GM18861 (cell line): ENCODE measurements around the gene FTL.

Experiments
- ATAC-seq: cut with Tn5 transposase; IDR thresholded peaks from one replicate; pipeline ENCODE4 v1.9.1; 2021; ENCODE audit not compliant: unreplicated experiment

Gene FTL

GRCh38 chr19:48964205-48965039 is 687 bp upstream of the FTL start:
- ATAC-seq = no peak

DNA sequence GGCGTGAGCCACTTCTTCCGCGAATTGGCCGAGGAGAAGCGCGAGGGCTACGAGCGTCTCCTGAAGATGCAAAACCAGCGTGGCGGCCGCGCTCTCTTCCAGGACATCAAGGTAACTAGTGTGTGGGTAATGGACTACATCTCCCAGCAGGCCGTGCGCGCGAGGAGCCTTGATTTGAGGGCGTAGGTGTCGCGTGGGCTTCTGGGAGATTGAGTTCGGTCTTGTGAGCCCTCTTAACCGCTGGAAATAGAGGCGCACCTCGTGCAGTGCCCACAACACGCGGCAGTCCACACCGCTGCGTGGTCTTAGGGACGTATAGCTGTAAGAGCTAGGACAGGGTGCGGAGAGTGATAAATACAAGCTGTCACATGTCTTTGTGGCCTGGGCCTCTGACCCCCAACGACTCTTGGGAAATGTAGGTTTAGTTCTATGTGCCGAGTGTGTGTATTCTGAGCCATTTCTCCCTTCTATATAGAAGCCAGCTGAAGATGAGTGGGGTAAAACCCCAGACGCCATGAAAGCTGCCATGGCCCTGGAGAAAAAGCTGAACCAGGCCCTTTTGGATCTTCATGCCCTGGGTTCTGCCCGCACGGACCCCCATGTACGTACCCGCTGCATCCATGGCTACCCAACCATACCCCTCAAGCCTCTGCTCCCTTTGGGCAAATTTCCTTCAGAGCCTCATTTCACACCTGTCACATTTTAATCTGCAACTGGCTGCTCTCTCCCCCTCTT is 864 bp downstream of the FTL start:
- no peak for ATAC-seq

GRCh38 chr19:48966541-48967345 is 1.6 kb downstream of the FTL start:
- no peak for ATAC-seq

DNA sequence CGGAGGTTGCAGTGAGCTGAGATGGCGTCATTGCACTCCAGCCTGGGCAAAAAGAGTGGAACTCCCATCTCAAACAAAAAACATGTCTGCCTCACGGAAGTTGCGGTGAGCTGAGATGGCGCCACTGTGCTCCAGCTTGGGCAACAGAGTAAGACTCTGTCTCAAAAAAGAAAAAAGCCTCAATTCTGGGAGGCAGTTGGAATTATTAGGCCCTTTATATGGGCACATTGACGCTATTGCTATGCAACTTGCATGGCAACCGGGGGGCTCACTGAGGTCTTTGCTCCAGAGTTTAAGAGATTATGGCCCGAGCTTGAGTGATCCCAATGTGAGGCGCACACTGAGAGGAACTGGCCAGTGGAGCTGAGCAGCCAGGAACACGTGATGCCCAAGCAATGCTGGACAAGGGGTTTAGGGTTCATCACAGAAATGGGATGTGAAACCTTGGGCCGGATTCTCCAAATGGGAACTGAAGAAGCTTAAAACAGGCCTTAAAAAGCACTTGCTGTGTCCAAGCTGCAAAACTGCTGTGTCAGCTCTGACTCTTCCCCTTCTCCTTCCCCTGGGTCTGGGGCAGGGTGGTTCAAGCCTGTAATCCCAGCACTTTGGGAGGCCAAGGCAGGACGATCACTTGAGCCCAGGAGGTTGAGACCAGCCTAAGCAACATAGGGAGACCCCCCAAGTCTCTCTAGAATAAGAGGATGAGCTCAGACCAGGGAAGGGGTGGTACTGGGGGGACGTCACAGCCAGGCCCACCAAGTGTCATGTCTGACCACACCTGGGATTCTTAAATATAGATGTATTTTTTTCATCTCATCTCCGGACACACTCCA is 2.5 kb downstream of the FTL start:
- no peak for ATAC-seq

GRCh38 chr19:48968179-48968661 is 3.1 kb downstream of the FTL start:
- no peak for ATAC-seq

DNA sequence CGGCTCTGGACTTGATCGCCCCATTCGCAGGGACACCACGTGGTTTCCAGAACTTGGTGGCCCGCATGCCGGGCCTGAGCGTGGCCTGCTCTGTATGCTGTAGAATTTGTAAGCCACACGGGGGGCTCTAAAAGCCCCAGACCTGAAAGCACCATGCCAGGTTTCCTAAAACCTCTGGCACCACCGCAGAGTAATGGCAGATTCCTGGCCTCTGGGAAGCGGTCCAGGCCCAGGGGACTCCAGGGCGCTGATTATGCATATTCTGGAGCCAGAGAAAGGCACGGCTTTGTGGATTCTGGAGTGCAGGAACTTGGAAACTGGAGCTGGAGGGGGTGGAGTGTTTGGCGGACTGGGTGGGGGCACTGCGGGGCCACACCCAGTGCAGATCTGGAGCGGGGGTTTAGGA is 3.7 kb downstream of the FTL start:
- no peak for ATAC-seq

DNA sequence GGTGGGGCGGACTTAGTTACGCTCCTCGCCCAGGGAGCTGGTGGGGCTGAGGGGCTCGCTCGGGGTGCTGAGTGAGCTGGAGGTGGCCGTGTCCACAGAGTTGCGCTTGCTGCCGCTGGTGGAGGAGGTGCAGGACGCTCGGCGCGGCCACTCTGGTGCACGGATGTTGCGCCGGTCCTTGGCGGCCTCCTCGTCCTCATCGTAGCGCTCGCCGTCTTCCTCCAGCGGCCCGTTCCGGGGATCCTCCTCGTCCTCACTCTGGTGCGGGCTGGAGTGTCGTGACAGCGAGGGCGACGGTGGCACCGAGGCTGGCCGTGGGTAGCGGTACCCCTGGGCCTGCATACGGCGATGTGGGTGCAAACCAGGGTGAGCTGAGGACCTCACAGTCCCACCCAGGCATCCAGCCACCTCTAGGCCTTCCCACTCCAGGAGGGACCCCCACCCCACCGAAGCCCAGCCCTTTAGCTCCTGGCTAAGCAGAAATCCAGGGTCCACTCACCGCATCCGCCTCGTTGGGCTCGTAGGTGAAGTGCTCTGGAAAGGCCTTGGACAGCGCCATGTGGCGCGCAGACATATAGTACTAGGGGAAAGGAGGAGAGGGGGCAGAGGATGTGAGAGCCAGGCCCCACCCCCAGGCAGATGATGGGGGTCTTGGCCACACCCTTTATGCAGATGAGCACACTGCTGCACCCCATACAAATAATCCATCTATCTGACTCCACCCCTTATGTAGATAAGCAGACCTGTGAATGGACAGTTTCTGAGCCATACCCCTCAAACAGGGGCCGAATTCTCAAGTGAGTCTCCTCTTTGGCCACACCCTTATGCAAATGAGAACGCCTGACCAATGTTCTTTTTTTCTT is 4.4 kb downstream of the FTL start:
- no peak for ATAC-seq

DNA sequence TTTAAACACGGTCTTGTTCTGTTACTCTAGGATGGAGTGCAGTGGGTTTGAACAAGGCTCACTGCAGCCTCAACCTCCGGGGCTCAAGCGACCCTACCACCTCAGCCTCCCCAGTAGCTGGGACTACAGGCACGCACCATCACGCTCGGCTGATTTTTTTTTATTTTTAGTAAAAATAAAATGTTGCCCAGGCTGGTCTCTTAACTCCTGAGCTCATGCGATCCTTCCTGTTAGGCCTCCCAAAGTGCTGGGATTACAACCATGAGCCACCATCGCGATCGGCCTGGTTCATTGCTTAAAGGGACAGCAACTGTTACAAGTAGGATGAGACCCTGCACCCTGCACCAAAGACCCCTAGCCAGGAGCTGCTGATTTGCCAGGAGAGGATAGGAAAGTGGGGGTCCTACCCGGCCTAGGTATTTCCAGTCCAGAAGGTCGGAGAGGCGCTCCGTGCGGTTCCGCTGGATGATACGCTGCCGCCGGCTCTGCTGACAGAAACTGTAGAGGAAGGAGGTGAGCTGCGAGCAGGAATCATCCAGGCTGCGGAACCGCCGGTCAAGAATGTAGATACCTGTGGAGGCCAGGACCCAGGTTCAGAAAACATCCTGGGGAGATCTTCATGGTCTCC is 5.1 kb downstream of the FTL start:
- ATAC-seq = no peak

DNA sequence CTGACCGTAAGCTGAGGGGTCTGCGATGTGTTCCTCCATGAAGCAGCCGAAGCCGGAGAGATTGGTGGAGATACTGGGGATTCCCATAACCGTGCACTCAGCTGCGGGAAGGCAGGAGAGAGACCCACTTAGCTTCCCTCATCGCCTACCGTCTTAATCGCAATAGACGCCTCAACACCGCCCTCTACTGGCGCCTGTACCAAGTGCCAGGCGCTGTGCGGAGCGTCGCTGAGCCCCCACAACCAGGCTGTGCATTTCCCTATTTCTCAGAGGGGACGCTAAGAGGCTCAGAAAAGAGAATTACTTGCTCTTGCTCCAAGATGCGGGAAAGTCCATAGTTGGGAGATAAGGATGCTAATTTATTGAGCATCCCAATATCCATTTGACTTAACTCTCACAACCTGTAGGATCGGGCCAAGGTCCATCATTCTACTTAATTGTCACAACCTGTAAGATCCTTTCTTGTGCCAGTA is 5.8 kb downstream of the FTL start:
- ATAC-seq = no peak

DNA sequence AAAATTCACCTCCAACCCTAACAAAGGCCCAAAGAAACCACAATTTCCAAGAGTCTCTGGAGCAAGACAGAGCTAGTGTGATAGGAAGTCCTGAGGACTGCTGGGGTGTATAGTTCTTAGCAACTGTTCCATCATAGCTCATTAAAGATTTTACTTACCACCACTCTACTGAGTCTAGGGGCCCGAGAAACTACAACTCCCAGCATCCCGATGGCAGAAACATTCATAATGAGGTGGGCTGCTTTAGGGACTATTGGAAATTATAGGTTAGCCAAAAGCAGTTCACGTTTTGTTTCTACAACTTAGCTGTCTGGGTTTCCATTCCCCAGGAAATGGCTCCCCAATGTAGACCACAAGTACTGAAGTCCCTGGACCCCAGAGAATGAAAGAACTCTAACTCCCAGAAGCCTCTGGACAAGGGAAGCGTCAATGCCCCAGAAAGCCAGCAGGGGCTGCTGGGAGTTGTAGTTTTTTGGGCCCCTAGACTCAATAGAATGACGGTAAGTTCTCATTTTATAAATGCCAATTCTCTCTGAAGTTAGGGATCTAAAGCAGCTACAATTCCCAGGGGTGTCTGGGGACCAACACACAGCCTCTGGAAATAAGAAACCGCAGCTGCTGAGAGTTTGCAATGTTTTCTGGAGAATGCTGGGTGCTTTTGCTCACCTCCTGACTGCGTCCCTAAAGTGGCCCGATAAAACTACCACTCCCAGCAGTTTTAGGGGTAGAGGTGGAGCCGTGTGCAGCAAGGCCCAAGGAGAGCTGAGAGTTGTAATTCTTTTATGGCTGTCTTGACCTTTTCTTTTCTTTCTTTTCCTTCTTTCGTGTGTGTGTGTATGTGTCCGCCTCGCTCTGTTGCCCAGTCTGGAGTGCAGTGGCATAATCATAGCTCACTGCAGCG is 11.1 kb downstream of the FTL start:
- no peak for ATAC-seq

DNA sequence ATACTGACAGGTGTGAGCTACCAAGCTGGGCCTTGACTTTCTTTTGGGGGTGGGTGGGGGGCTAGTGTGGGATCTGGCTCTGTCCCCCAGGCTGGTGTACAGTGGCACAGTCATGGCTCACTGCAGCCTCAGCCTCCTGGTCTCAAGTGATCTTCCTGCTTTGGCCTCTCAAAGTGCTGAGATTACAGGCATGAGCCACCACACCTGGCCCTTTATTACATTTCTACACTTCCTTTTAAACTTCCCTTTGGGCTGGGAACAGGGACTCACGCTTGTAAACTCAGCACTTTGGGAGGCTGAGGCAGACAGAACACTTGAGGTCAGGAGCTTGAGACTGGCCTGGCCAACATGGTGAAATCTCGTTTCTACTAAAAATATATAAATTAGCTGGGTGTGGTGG is 12.0 kb downstream of the FTL start:
- no peak for ATAC-seq

GRCh38 chr19:48982280-48982679 is 17.2 kb downstream of the FTL start:
- no peak for ATAC-seq

DNA sequence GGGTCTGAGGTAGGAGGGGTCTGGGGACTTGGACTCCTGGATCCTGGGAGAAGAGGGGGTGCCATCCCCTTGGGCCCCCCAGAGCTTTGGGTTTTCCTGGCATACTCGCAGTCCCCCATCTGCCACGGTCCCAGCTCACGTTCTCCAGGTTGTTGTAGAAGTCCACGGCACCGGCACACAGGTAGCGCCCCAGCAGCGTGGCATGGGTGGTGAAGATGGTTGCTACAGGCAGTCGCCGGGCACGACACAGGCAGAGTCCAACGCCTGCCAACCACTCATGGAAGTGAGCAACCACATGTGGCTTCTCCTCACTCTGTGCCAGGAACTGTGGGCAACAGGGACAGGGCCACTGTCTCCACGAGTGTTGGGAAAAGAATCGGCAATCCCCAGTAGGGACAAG is 20.6 kb downstream of the FTL start:
- no peak for ATAC-seq

DNA sequence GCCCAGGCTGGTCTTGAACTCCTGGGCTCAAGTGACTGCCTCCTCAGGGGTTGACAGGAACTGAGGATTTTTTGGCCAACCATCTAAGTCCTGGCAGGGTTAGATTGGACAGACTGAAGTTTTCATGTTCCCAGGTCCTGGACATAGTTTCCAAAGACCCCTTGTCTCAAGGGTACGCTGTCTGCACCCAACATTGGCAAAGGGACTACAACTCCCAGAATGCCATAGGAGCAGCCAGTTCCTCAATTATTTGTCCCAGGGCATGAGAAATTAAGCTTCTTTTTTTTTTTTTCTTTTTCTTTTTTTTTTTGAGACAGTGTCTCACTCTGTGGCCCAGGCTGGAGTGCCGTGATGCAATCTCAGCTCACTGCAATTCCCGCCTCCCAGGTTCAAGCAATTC is 21.1 kb downstream of the FTL start:
- ATAC-seq = no peak

- ATAC-seq = no peak
Measured at GRCh38 chr19:48987323-48987722, 22.2 kb downstream of the FTL start.

- ATAC-seq = no peak
Measured at GRCh38 chr19:48988286-48988685, 23.2 kb downstream of the FTL start.

- ATAC-seq = no peak
Measured at GRCh38 chr19:48988860-48989259, 23.8 kb downstream of the FTL start.

DNA sequence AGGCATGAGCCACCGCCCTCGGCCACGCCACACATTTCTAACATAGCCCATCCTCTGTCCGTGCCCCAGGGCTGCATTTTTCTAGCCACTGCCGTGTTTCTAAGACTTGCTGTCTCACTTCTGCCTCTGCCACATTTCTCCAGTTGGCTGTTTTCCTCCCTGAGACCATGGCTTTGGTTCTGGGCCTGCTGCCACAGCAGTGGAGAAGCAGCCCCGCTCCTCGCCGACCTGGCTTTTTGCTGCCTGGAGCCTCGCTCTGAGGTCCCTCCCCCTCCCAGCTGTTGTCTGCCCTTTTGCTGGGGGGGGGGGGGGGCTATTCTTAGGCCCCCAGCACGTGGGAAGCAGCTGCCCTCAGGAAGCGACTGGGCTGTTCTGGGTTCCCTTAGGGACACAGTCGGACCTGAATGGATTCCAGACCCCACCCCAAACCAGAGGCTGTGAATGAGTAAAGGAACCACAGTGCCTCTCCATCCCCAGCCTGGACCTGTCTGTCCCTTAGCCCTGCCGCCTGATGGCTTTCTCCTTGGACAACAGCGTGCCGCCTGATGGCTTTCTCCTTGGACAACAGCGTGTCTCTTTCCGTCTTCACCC is 24.7 kb downstream of the FTL start:
- ATAC-seq = no peak
